GM12874 (cell line): ENCODE data around the gene GPATCH8.

ENCODE experiments used
- TF ChIP-seq, protein P1 (sequence below): IDR thresholded peaks from 2 replicates; pipeline ENCODE4 v1.5.1; 2011; ENCODE audit warnings: low read depth, mild to moderate bottlenecking, control low read depth, low read length, moderate library complexity; ENCODE audit not compliant: insufficient read depth

Gene GPATCH8

GRCh38 chr17:44380767-44381166 is 122.4 kb downstream of the GPATCH8 start:
- TF ChIP-seq, protein P1, sequence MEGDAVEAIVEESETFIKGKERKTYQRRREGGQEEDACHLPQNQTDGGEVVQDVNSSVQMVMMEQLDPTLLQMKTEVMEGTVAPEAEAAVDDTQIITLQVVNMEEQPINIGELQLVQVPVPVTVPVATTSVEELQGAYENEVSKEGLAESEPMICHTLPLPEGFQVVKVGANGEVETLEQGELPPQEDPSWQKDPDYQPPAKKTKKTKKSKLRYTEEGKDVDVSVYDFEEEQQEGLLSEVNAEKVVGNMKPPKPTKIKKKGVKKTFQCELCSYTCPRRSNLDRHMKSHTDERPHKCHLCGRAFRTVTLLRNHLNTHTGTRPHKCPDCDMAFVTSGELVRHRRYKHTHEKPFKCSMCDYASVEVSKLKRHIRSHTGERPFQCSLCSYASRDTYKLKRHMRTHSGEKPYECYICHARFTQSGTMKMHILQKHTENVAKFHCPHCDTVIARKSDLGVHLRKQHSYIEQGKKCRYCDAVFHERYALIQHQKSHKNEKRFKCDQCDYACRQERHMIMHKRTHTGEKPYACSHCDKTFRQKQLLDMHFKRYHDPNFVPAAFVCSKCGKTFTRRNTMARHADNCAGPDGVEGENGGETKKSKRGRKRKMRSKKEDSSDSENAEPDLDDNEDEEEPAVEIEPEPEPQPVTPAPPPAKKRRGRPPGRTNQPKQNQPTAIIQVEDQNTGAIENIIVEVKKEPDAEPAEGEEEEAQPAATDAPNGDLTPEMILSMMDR, result no peak

DNA sequence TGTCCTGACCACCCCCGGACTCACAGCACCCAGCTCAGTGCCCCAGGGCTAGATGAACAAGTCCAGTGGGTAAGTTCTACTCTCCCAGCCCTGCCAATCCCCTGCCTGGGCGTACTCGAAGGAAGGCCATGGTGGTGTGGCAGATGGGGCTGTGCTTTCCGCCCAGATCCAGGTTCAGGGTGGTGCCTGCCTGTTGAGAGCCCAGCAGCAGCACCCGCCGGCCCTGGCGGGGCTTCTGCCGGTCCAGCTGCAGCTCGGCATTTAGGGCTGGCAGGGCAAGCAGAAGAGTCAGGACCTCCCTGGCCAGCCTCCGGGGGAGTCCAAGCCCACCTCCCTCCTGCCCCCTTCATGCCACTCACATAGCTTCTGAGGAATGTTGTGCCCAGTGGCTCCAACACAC is 123.3 kb downstream of the GPATCH8 start:
- TF ChIP-seq, protein P1, result no peak

DNA sequence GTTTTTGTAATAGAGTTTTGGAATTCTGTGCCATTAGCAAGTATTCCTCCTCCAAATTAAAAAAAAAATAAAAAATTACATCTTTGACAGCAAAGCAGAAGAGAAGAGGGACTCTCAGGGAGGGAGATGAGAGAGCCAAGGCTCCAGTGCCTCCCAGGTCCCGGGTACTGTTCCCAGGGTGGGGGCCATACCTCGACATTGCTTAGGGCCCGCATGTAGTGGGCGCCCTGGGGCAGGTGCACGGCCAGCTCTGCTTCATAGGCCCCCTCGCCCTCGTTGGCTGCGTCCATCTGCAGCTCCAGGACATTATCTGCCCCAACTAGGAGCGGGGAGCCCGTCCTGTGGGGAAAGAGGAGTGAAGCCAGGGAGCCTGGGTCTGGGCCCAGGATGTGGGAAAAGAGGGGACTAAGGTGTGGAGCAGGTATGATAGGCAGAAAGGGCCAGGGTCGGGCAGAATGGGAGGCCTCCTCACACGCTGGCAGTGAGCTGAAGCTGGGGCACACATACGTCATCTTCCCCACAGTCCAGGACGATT is 125.0 kb downstream of the GPATCH8 start:
- TF ChIP-seq, protein P1, result no peak

DNA sequence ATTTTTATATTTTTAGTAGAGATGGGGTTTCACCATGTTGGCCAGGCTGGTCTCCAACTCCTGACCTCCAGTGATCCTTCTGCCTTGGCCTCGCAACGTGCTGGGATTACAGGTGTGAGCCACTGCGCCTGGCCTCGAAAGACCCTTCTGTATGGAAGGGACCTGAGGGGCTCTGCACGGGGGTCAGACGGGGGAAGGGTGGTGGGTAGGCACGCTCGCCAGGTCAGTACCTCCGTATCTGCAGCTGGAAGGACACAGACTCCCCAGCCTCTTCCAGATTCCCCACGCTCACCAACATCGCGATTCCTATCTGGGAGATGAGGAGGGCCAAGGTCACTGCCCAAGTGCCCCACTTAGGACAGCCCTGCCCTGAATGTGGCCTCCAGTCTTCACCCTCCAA is 126.4 kb downstream of the GPATCH8 start:
- TF ChIP-seq, protein P1, result no peak

- TF ChIP-seq, protein P1, result peak; percentile 71
Observed at GRCh38 chr17:44376124-44376523, 127.1 kb downstream of the GPATCH8 start.

DNA sequence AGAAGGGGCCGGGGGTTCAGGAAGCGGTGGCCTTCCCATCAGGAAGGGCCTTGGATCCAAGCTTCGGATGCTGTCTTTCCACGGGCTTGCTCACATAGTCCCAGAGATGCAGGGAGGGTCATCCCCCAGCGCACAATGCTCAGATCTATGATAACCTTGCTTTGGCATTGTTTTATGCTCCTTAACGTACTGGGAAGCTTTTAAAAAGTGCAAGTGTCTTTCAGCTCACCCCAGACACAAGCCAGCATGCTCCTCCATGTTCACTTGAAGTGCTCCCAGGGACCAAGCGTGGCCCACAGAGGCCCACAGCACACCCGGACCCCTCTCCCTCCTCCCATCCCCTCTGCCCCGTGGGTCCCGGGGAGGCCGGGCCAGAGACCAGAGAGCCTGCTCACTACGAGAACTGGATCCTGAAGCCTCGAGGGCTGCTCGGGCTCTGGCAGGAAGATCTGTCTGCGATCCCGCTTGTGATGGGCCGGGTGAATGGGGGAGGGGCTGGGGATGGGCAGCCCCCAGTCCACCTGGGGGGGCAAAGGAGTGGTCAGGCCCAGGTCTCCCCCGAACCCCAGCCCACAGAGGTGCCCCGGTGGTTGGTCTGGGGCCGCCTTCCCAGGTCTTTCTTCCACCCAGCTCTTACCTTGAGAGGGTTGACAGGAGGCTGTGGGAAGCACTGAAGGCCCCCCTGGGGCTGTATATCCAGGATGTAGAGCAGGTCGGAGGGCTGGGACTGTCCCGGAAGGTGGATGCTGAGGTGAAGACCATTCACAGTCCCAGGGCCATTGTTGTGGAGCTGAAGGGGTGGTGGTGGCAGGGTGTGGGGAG is 127.8 kb downstream of the GPATCH8 start:
- TF ChIP-seq, protein P1, result no peak

DNA sequence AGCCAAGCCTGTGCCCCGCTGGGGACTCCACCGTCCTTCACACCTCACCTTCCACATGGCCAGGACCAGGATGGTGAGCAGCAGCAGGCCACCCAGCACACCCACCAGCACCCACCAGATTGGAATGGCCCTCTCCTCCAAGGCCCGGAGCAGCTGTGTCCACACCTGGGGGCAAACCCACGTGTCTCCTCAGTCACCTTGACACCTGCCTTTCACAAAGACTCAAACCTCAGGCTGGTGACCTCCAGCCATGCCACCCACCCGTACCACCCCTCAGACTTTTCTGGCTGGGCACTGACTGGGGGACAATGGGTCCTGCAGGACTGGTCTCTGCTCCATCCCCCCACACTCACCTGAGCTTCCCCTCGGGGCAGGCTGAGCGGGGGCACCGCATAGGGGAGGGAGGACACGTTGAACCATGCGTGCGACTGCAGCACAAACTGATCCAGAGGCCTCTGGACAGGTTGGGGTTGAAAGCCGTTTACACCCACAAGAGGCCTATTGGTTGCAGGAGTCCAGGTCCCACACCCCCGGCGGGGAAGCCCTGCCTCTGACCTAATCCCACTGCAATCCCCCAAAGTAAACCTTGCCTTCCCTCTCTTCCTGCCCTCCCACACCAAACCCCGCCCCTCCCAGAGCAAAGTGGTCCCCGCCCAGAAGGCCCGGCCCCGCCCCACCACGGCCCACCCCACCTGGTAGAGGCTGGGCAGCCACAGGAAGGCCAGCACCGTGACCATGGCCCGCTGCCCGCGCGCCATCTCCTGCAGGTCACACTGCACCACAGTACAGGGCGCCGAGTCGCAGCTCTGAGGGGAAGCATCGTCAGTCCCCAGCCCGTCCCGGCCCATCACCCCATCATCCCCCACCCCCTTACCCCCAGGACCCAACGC is 128.7 kb downstream of the GPATCH8 start:
- TF ChIP-seq, protein P1, result no peak
